Measurements from ENCODE around the gene RRP1.

GRCh38 chr21:43766734-43767497 is 22.5 kb upstream of the RRP1 start:
- TF ChIP-seq TAF1 (IDR thresholded peaks at IDR 0.05; ENCODE audit: low read depth, low read length): no peak
- TF ChIP-seq POLR2AphosphoS5 (IDR thresholded peaks at IDR 0.05; ENCODE audit: low read depth, low read length): peak; percentile 48; the same call in 1 of the 2 replicates
- TF ChIP-seq POLR2A (IDR thresholded peaks at IDR 0.05; ENCODE audit: low read depth, low read length): no peak; the same call in 1 of the 2 replicates
- TF ChIP-seq PAX5 (IDR thresholded peaks at IDR 0.05; ENCODE audit: insufficient read depth, low read length, severe bottlenecking): no peak
- no peak for TF ChIP-seq SPI1 (IDR thresholded peaks at IDR 0.05; ENCODE audit: low read depth, low read length)
- no peak for TF ChIP-seq POU2F2 (IDR thresholded peaks at IDR 0.05; ENCODE audit: low read depth, low read length)
